ENCODE data around the gene LINS1. TPM values are rescaled to one million over a fixed set of nuclear protein-coding genes. Genes with fewer than 3 reads are reported as not detected.

Gene LINS1
- total RNA-seq, 6 experiments from 2014 or later: 4.5 to 8.6 (median 5.1) TPM

DNA sequence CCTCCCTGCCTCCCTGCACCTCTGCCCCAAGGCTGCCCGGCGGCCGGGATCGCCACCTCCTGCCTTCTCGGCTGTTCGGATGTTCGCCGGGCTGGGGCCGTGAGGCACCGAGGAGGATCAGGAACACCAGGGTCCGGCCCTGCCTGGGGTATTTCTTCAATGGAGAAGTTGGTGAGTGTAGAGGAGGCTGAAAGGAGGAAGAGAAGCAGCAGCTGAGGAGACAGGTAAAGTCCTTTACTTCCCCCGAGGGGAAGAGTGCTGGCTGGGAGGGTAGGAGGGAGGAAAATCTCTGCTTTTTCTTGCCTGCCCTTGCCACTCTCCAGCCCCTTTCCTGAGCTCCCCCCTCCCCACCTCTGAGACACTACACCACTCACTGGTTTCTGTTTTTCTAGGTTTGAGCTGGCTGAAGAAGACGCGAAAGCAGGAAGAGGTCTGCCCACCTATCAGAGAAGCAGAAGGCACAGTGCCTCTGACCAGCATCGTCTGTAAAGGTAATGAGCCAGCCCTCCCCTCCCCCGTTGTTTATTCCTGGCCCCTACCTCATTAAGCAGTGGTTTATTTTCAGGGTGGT is 924 bp upstream of the LINS1 start:
- H3K9me3 ChIP-seq: no peaks in the 10 kb centered on the region
- DNase-seq (no peak), ATAC-seq (no peak)
- 0% methylated on average over 8 of the region's 16 CpGs for WGBS (ENCODE audit: insufficient coverage, low coverage, low lambda C conversion rate, missing lambda C conversion rate)
- H3K4me1 ChIP-seq: peaks cover 0 to 24% (median 0%) of the 10 kb centered on the region in 4 donors
- no peaks in the 10 kb centered on the region for H3K27me3 ChIP-seq
- TF ChIP-seq, protein P1, sequence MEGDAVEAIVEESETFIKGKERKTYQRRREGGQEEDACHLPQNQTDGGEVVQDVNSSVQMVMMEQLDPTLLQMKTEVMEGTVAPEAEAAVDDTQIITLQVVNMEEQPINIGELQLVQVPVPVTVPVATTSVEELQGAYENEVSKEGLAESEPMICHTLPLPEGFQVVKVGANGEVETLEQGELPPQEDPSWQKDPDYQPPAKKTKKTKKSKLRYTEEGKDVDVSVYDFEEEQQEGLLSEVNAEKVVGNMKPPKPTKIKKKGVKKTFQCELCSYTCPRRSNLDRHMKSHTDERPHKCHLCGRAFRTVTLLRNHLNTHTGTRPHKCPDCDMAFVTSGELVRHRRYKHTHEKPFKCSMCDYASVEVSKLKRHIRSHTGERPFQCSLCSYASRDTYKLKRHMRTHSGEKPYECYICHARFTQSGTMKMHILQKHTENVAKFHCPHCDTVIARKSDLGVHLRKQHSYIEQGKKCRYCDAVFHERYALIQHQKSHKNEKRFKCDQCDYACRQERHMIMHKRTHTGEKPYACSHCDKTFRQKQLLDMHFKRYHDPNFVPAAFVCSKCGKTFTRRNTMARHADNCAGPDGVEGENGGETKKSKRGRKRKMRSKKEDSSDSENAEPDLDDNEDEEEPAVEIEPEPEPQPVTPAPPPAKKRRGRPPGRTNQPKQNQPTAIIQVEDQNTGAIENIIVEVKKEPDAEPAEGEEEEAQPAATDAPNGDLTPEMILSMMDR (IDR thresholded peaks at IDR 0.05): no peak
- TF ChIP-seq POLR2A (IDR thresholded peaks at IDR 0.05): no peak
- intact Hi-C loops (cut with DNase I): no loop called here
- peak overlapping the region; percentile 51 to 82 (median 78) for H3K27ac ChIP-seq
- H3K4me3 ChIP-seq: peak overlapping the region; percentile 96
- H3K36me3 ChIP-seq: peaks cover 0 to 18% (median 8%) of the 10 kb centered on the region in 4 donors

DNA sequence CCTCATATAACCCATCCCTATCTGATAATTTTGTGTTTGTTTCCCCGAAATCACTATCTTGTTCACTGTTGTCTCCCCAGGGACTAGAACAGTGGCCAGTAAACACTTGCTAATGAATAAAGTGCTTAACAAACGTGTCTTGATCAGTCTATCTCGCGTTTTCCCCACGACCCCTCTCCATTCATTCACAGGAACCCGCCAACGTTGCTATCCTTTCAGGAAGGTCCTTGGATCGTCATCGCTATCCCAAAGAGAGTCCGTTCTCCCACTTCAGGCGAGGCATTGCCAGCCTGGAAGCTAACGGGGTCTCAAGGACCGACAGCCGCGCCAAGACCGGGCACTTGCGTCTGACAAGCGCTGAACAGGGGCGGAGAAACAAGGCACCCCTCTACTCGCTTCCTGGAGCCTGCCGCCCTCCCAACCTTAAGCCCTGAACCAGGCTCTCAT is 344 bp downstream of the LINS1 start:
- Histone ChIP-seq H3K4me1 (peaks cover 0 to 24% (median 0%) of the 10 kb centered on the region in 4 donors), H3K9me3 (no peaks in the 10 kb centered on the region), H3K27me3 (no peaks in the 10 kb centered on the region), H3K4me3 (peak overlapping the region; percentile 96), H3K36me3 (peaks cover 0 to 18% (median 3%) of the 10 kb centered on the region in 4 donors), H3K27ac (peak overlapping the region; percentile 68 to 88 (median 79))
- TF ChIP-seq POLR2A (IDR thresholded peaks at IDR 0.05): no peak
- TF ChIP-seq, protein P1 (IDR thresholded peaks at IDR 0.05): no peak
- DNase-seq (no peak), ATAC-seq (peak in 3 of 4 donors; percentile 19 to 28 (median 26))
- intact Hi-C loops (cut with DNase I): no loop called here
- WGBS (ENCODE audit: insufficient coverage, low coverage, low lambda C conversion rate, missing lambda C conversion rate): under 1% methylated on average over 21 of the region's 21 CpGs

DNA sequence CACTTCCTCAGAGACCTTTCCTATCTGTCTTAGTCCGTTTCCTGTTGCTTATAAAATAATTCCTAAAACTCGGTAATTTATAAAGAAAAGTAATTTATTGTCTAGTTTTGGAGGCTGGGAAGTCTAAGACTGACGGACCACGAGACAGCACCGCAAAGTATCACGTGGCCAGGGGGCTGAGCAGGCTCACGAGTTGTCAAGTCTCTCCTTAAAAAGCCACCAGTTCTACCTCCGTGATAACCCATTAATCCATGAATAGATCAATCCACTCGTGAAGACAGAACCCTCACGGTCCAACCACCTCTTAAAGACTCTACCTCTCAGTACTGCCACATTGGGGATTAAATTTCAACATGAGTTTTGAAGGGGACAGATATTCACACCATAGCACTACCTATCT is 821 bp downstream of the LINS1 start:
- H3K4me3 ChIP-seq: peak overlapping the region; percentile 96
- peaks cover 0 to 13% (median 2%) of the 10 kb centered on the region in 4 donors for H3K36me3 ChIP-seq
- no peaks in the 10 kb centered on the region for H3K9me3 ChIP-seq
- peaks cover 0 to 24% (median 0%) of the 10 kb centered on the region in 4 donors for H3K4me1 ChIP-seq
- DNase-seq (peak in 1 of 3 donors; percentile 23), ATAC-seq (no peak)
- TF ChIP-seq, protein P1 (IDR thresholded peaks at IDR 0.05): no peak
- TF ChIP-seq POLR2A (IDR thresholded peaks at IDR 0.05): no peak
- H3K27me3 ChIP-seq: no peaks in the 10 kb centered on the region
- WGBS (ENCODE audit: insufficient coverage, low coverage, low lambda C conversion rate, missing lambda C conversion rate): 2% methylated on average over 10 of the region's 10 CpGs
- intact Hi-C loops (cut with DNase I): no loop called here
- peak overlapping the region in 2 of 3 donors; percentile 79 to 88 for H3K27ac ChIP-seq

DNA sequence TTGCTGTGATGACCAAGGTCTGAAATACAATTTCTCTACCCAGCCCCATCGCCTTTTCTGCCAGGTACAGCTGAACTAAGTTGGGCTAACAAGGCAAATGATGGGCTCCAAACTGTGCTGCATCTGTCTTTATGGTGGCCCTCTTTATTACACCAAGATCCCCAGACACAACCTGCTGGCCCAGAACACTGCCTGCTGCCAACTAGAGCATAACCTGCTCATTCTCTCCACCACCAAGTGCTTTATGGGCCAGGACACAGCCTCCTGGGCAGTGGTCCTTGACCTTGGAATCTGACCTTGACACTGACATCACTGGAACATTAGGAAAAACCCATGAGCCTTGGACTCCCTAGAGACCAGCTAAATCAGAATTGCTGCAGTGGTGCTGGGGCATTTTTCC is 3.3 kb downstream of the LINS1 start:
- TF ChIP-seq POLR2A (IDR thresholded peaks at IDR 0.05): no peak
- TF ChIP-seq, protein P1 (IDR thresholded peaks at IDR 0.05): no peak
- no peak for DNase-seq
- ATAC-seq: no peak
- WGBS (ENCODE audit: insufficient coverage, low coverage, low lambda C conversion rate, missing lambda C conversion rate): 83% methylated on average over 1 of the region's 1 CpG
- Histone ChIP-seq H3K27me3 (no peaks in the 10 kb centered on the region), H3K27ac (no peak overlapping the region), H3K4me3 (no peak overlapping the region), H3K9me3 (no peaks in the 10 kb centered on the region), H3K36me3 (no peaks in the 10 kb centered on the region), H3K4me1 (peaks cover 0 to 16% (median 0%) of the 10 kb centered on the region in 4 donors)
- intact Hi-C loops (cut with DNase I): no loop called here
